ENCODE measurements around the gene STX2. TPM values are rescaled to one million over a fixed set of nuclear protein-coding genes. Genes with fewer than 3 reads are reported as not detected.

The STX2 gene
- total and polyA plus RNA-seq, 2 experiments from 2014 or later: 16.4 to 35.4 TPM

DNA sequence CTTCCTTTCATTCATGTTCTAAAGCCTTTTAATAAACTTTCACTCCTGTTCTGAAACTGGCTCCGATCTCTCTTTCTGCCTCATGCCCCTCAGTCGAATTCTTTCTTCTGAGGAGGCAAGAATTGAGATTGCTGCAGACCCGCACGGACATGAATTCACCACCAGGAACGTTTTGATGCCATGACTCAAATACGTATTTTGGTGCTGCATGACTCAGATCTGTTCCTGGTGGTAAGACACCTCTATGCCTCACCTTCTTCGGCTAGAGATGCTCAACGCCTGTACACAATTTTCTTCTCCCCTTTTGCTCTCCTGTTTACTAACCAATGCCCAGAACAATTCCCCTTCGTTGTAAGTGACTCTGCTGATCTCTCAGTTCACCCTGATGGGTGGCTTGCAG, 70.9 kb downstream of the STX2 start (continued):
- TF ChIP-seq, protein P1, sequence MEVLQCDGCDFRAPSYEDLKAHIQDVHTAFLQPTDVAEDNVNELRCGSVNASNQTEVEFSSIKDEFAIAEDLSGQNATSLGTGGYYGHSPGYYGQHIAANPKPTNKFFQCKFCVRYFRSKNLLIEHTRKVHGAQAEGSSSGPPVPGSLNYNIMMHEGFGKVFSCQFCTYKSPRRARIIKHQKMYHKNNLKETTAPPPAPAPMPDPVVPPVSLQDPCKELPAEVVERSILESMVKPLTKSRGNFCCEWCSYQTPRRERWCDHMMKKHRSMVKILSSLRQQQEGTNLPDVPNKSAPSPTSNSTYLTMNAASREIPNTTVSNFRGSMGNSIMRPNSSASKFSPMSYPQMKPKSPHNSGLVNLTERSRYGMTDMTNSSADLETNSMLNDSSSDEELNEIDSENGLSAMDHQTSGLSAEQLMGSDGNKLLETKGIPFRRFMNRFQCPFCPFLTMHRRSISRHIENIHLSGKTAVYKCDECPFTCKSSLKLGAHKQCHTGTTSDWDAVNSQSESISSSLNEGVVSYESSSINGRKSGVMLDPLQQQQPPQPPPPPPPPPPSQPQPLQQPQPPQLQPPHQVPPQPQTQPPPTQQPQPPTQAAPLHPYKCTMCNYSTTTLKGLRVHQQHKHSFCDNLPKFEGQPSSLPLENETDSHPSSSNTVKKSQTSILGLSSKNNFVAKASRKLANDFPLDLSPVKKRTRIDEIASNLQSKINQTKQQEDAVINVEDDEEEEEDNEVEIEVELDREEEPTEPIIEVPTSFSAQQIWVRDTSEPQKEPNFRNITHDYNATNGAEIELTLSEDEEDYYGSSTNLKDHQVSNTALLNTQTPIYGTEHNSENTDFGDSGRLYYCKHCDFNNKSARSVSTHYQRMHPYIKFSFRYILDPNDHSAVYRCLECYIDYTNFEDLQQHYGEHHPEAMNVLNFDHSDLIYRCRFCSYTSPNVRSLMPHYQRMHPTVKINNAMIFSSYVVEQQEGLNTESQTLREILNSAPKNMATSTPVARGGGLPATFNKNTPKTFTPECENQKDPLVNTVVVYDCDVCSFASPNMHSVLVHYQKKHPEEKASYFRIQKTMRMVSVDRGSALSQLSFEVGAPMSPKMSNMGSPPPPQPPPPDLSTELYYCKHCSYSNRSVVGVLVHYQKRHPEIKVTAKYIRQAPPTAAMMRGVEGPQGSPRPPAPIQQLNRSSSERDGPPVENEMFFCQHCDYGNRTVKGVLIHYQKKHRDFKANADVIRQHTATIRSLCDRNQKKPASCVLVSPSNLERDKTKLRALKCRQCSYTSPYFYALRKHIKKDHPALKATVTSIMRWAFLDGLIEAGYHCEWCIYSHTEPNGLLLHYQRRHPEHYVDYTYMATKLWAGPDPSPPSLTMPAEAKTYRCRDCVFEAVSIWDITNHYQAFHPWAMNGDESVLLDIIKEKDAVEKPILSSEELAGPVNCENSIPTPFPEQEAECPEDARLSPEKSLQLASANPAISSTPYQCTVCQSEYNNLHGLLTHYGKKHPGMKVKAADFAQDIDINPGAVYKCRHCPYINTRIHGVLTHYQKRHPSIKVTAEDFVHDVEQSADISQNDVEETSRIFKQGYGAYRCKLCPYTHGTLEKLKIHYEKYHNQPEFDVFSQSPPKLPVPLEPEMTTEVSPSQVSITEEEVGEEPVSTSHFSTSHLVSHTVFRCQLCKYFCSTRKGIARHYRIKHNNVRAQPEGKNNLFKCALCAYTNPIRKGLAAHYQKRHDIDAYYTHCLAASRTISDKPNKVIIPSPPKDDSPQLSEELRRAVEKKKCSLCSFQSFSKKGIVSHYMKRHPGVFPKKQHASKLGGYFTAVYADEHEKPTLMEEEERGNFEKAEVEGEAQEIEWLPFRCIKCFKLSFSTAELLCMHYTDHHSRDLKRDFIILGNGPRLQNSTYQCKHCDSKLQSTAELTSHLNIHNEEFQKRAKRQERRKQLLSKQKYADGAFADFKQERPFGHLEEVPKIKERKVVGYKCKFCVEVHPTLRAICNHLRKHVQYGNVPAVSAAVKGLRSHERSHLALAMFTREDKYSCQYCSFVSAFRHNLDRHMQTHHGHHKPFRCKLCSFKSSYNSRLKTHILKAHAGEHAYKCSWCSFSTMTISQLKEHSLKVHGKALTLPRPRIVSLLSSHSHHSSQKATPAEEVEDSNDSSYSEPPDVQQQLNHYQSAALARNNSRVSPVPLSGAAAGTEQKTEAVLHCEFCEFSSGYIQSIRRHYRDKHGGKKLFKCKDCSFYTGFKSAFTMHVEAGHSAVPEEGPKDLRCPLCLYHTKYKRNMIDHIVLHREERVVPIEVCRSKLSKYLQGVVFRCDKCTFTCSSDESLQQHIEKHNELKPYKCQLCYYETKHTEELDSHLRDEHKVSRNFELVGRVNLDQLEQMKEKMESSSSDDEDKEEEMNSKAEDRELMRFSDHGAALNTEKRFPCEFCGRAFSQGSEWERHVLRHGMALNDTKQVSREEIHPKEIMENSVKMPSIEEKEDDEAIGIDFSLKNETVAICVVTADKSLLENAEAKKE (CRISPR knock-in tag; IDR thresholded peaks at IDR 0.05): no peak
- TF ChIP-seq EZH2 (IDR thresholded peaks at IDR 0.05; ENCODE audit: low read depth, unreplicated experiment): no peak

DNA sequence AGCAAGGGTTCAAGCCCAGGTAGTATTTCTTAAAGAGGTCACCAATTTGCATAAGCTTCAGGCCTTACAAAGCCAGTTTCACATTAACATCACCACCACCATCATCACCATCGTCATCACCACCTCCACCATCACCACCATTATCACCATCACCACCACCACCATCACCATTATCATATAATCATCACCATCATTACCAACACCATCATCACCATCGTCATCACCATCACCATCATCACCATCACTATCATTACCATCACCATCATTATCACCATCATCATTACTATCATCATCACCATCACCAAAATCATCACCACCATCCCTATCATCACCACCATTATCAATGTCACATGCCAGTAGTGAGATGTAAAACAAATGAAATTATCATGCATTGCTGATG, 72.6 kb downstream of the STX2 start:
- Histone ChIP-seq H2AFZ (no peak overlapping the region), H3K27ac (ENCODE audit: low read depth) (no peak overlapping the region), H3K4me3 (no peak overlapping the region), H3K9me2 (ENCODE audit: insufficient read depth) (peaks cover 18% of the 10 kb centered on the region), H3K4me2 (no peak overlapping the region), H3F3A (replicated peaks; ENCODE audit: low read depth) (peaks cover 16% of the 10 kb centered on the region), H3K79me2 (replicated peaks; ENCODE audit: insufficient read depth) (no peaks in the 10 kb centered on the region), H3K36me3 (ENCODE audit: insufficient read depth) (peaks cover 3% of the 10 kb centered on the region; the same call in 1 of the 2 replicates), H3K4me1 (ENCODE audit: insufficient read depth) (no peaks in the 10 kb centered on the region), H3K27me3 (ENCODE audit: insufficient read depth) (no peaks in the 10 kb centered on the region), H4K20me1 (replicated peaks; ENCODE audit: insufficient read depth) (no peaks in the 10 kb centered on the region)
- no peaks in the 10 kb centered on the region for H3K4me1 Mint-ChIP-seq
- H3K9me3 Mint-ChIP-seq: peaks cover 3% of the 10 kb centered on the region; the same call in 1 of the 3 replicates
- H3K36me3 Mint-ChIP-seq (ENCODE audit: low read depth): no peaks in the 10 kb centered on the region
- H3K27me3 Mint-ChIP-seq (ENCODE audit: insufficient read depth, low read depth, poor library complexity): peaks cover 3% of the 10 kb centered on the region
- no peak for TF ChIP-seq CREB1 (CRISPR knock-in tag; IDR thresholded peaks at IDR 0.05; ENCODE audit: low read depth)
- no peak for TF ChIP-seq STAT1 (IDR thresholded peaks at IDR 0.05; ENCODE audit: unreplicated experiment)
- TF ChIP-seq, protein P2, sequence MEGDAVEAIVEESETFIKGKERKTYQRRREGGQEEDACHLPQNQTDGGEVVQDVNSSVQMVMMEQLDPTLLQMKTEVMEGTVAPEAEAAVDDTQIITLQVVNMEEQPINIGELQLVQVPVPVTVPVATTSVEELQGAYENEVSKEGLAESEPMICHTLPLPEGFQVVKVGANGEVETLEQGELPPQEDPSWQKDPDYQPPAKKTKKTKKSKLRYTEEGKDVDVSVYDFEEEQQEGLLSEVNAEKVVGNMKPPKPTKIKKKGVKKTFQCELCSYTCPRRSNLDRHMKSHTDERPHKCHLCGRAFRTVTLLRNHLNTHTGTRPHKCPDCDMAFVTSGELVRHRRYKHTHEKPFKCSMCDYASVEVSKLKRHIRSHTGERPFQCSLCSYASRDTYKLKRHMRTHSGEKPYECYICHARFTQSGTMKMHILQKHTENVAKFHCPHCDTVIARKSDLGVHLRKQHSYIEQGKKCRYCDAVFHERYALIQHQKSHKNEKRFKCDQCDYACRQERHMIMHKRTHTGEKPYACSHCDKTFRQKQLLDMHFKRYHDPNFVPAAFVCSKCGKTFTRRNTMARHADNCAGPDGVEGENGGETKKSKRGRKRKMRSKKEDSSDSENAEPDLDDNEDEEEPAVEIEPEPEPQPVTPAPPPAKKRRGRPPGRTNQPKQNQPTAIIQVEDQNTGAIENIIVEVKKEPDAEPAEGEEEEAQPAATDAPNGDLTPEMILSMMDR (conservative IDR thresholded peaks at IDR 0.05; ENCODE audit: low read depth in 2 of 2): no peak
- TF ChIP-seq JUNB (IDR thresholded peaks at IDR 0.05; ENCODE audit: unreplicated experiment): no peak
- no peak for TF ChIP-seq EZH2phosphoT487 (IDR thresholded peaks at IDR 0.05; ENCODE audit: unreplicated experiment)
- TF ChIP-seq, protein P3, sequence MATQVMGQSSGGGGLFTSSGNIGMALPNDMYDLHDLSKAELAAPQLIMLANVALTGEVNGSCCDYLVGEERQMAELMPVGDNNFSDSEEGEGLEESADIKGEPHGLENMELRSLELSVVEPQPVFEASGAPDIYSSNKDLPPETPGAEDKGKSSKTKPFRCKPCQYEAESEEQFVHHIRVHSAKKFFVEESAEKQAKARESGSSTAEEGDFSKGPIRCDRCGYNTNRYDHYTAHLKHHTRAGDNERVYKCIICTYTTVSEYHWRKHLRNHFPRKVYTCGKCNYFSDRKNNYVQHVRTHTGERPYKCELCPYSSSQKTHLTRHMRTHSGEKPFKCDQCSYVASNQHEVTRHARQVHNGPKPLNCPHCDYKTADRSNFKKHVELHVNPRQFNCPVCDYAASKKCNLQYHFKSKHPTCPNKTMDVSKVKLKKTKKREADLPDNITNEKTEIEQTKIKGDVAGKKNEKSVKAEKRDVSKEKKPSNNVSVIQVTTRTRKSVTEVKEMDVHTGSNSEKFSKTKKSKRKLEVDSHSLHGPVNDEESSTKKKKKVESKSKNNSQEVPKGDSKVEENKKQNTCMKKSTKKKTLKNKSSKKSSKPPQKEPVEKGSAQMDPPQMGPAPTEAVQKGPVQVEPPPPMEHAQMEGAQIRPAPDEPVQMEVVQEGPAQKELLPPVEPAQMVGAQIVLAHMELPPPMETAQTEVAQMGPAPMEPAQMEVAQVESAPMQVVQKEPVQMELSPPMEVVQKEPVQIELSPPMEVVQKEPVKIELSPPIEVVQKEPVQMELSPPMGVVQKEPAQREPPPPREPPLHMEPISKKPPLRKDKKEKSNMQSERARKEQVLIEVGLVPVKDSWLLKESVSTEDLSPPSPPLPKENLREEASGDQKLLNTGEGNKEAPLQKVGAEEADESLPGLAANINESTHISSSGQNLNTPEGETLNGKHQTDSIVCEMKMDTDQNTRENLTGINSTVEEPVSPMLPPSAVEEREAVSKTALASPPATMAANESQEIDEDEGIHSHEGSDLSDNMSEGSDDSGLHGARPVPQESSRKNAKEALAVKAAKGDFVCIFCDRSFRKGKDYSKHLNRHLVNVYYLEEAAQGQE (IDR thresholded peaks at IDR 0.05; ENCODE audit: unreplicated experiment): no peak
- no peak for TF ChIP-seq NANOG (IDR thresholded peaks at IDR 0.05; ENCODE audit: borderline replicate concordance)
- TF ChIP-seq, protein P4, sequence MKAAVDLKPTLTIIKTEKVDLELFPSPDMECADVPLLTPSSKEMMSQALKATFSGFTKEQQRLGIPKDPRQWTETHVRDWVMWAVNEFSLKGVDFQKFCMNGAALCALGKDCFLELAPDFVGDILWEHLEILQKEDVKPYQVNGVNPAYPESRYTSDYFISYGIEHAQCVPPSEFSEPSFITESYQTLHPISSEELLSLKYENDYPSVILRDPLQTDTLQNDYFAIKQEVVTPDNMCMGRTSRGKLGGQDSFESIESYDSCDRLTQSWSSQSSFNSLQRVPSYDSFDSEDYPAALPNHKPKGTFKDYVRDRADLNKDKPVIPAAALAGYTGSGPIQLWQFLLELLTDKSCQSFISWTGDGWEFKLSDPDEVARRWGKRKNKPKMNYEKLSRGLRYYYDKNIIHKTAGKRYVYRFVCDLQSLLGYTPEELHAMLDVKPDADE (IDR thresholded peaks at IDR 0.05): no peak
- H3K27ac Mint-ChIP-seq: no peak overlapping the region
- no peak overlapping the region for H3K4me3 Mint-ChIP-seq
- ATAC-seq (no peak), DNase-seq (ENCODE audit: low spot score) (no peak)

Data from GM23338 (cell line).